PC-3 (cell line): ENCODE results near the gene MYO5C. TPM values are rescaled to one million over a fixed set of nuclear protein-coding genes. Genes with fewer than 3 reads are reported as not detected.

Source experiments
- ATAC-seq: fragments of 200-7000 bp; cut with Tn5 transposase; 2 replicates; pipeline ENCODE4 v1.9.1; 2020; ENCODE audit warnings: mild to moderate bottlenecking, moderate library complexity
- BruUV-seq: library from RNA; stranded (reverse); fragments of 400-500 nt; replicated peaks from 2 replicates; lab custom pipeline; 2021; lab: Mats Ljungman, UMichigan
- CTCF ChIA-PET: fragments of 300-600 bp; sonication (Branson Sonifier 250); formaldehyde crosslinking; loops from one replicate; lab custom pipeline; 2022; ENCODE audit warnings: antibody characterized with exemption; lab: Charles Lee
- POLR2A ChIA-PET: fragments of 300-600 bp; sonication (Branson Sonifier 250); formaldehyde crosslinking; loops from one replicate; lab custom pipeline; 2022; ENCODE audit warnings: antibody characterized with exemption; ENCODE audit not compliant: unreplicated experiment; lab: Charles Lee
- DNase-seq: peaks from one replicate; pipeline ENCODE4 v3.0.0-alpha.2; 2015
- H2AFZ ChIP-seq: fragments of 300-600 bp; sonication (generic); 2 replicates; pipeline ENCODE4 v1.6.0; 2016; ENCODE audit warnings: antibody characterized with exemption, low read length
- H3F3A ChIP-seq: fragments of 300-600 bp; sonication (generic); one replicate; pipeline ENCODE4 v1.6.0; 2017; ENCODE audit warnings: antibody characterized with exemption, low read length, control low read depth, mild to moderate bottlenecking; ENCODE audit not compliant: unreplicated experiment
- H3K27ac ChIP-seq: fragments of 300-600 bp; sonication (generic); 2 replicates; pipeline ENCODE4 v1.5.1; 2016; ENCODE audit warnings: mild to moderate bottlenecking, low read length
- H3K27me3 ChIP-seq: fragments of 300-600 bp; sonication (generic); 2 replicates; pipeline ENCODE4 v1.6.1; 2016; ENCODE audit warnings: low read length, mixed read lengths
- H3K36me3 ChIP-seq: fragments of 300-600 bp; sonication (generic); 2 replicates; pipeline ENCODE4 v1.6.1; 2016; ENCODE audit warnings: low read depth, mixed run types, low read length, mixed read lengths
- H3K4me1 ChIP-seq: fragments of 300-600 bp; sonication (generic); 2 replicates; pipeline ENCODE4 v1.5.1; 2016; ENCODE audit warnings: low read length; ENCODE audit not compliant: insufficient read depth
- H3K4me2 ChIP-seq: fragments of 300-600 bp; sonication (generic); 2 replicates; pipeline ENCODE4 v1.6.0; 2016; ENCODE audit warnings: low read length
- H3K4me3 ChIP-seq: fragments of 300-600 bp; sonication (generic); 2 replicates; pipeline ENCODE4 v1.5.1; 2016; ENCODE audit warnings: mild to moderate bottlenecking, low read length, mixed read lengths
- H3K79me2 ChIP-seq: fragments of 300-600 bp; sonication (generic); 2 replicates; pipeline ENCODE4 v1.6.1; 2017; ENCODE audit warnings: low read length, mixed read lengths
- H3K9ac ChIP-seq: fragments of 300-600 bp; sonication (generic); 2 replicates; pipeline ENCODE4 v1.6.0; 2016; ENCODE audit warnings: mild to moderate bottlenecking, low read length
- H3K9me2 ChIP-seq: fragments of 300-600 bp; sonication (generic); replicated peaks from 2 replicates; pipeline ENCODE4 v1.6.1; 2016; ENCODE audit warnings: mixed run types, low read length, mixed read lengths
- H3K9me3 ChIP-seq: fragments of 300-600 bp; sonication (generic); 2 replicates; pipeline ENCODE4 v1.6.1; 2016; ENCODE audit warnings: low read length, mixed read lengths
- H4K20me1 ChIP-seq: fragments of 300-600 bp; sonication (generic); 2 replicates; pipeline ENCODE4 v1.6.1; 2016; ENCODE audit warnings: low read length, mixed read lengths
- CTCF ChIP-seq: fragments of 300-600 bp; sonication (generic); conservative IDR thresholded peaks from 2 replicates; pipeline ENCODE4 v1.5.1; 2017; ENCODE audit warnings: antibody characterized with exemption, low read depth, mild to moderate bottlenecking, low read length
- EZH2 ChIP-seq: fragments of 300-600 bp; sonication (generic); IDR thresholded peaks from one replicate; pipeline ENCODE4 v1.6.1; 2017; ENCODE audit warnings: antibody characterized with exemption, mild to moderate bottlenecking, low read length; ENCODE audit not compliant: unreplicated experiment
- EZH2phosphoT487 ChIP-seq: fragments of 300-600 bp; sonication (generic); IDR thresholded peaks from 2 replicates; pipeline ENCODE4 v1.6.1; 2018; ENCODE audit warnings: mild to moderate bottlenecking, antibody characterized with exemption, low read length, borderline replicate concordance
- intact Hi-C: fragments of 100-400 bp; cut with micrococcal nuclease; formaldehyde crosslinking; loops from 2 replicates; pipeline ENCODE4 v1.9.0; 2023
- total RNA-seq: library from RNA; depleted of rRNA; stranded (reverse); fragments of >200 nt; gene quantifications from 2 replicates; pipeline ENCODE4 v1.2.3, GENCODE V29; 2014

MYO5C gene
- total RNA-seq, 1 experiment from 2014 or later: 17.7 TPM

GRCh38 chr15:52236013-52236412, 59.6 kb downstream of the MYO5C start:
- BruUV-seq: no TSS peak
- ATAC-seq: no peak
- H3K9me3 ChIP-seq: no peaks in the 10 kb centered on the region
- H3K27me3 ChIP-seq: no peaks in the 10 kb centered on the region
- no peak overlapping the region for H2AFZ ChIP-seq
- no peak overlapping the region for H3K4me3 ChIP-seq
- CTCF ChIA-PET: no interaction called here
- H3K4me2 ChIP-seq: no peak overlapping the region
- no peak for DNase-seq
- H3K79me2 ChIP-seq: no peaks in the 10 kb centered on the region
- H3K36me3 ChIP-seq: peaks cover 14% of the 10 kb centered on the region; the same call in 1 of the 2 replicates
- no peaks in the 10 kb centered on the region for H4K20me1 ChIP-seq
- H3K9me2 ChIP-seq: no peaks in the 10 kb centered on the region
- no peak overlapping the region for H3K27ac ChIP-seq
- H3K4me1 ChIP-seq: no peaks in the 10 kb centered on the region
- POLR2A ChIA-PET: no interaction called here
- H3K9ac ChIP-seq: no peak overlapping the region
- intact Hi-C loops: no loop called here
- TF ChIP-seq EZH2phosphoT487 (no peak), EZH2 (no peak), CTCF (no peak)
- H3F3A ChIP-seq: no peaks in the 10 kb centered on the region

GRCh38 chr15:52234596-52235541, 60.7 kb downstream of the MYO5C start:
- no peaks in the 10 kb centered on the region for H3F3A ChIP-seq
- no TSS peak for BruUV-seq
- H3K4me2 ChIP-seq: no peak overlapping the region
- no peaks in the 10 kb centered on the region for H3K4me1 ChIP-seq
- POLR2A ChIA-PET: no interaction called here
- no peak overlapping the region for H3K9ac ChIP-seq
- H4K20me1 ChIP-seq: no peaks in the 10 kb centered on the region
- H3K27me3 ChIP-seq: no peaks in the 10 kb centered on the region
- no peaks in the 10 kb centered on the region for H3K9me2 ChIP-seq
- H3K4me3 ChIP-seq: no peak overlapping the region
- no peaks in the 10 kb centered on the region for H3K9me3 ChIP-seq
- H2AFZ ChIP-seq: no peak overlapping the region
- no peaks in the 10 kb centered on the region for H3K79me2 ChIP-seq
- intact Hi-C loops: no loop called here
- ATAC-seq (no peak), DNase-seq (no peak)
- CTCF ChIA-PET: no interaction called here
- no peak for TF ChIP-seq EZH2
- no peak for TF ChIP-seq EZH2phosphoT487
- TF ChIP-seq CTCF: no peak
- no peak overlapping the region for H3K27ac ChIP-seq
- H3K36me3 ChIP-seq: peaks cover 14% of the 10 kb centered on the region; the same call in 1 of the 2 replicates

- ChIA-PET POLR2A (no interaction called here), CTCF (no interaction called here)
- Histone ChIP-seq H3K4me3 (no peak overlapping the region), H3K9ac (no peak overlapping the region), H3K9me2 (no peaks in the 10 kb centered on the region), H4K20me1 (no peaks in the 10 kb centered on the region), H3F3A (no peaks in the 10 kb centered on the region), H3K27ac (no peak overlapping the region), H3K4me2 (no peak overlapping the region), H3K4me1 (no peaks in the 10 kb centered on the region), H3K9me3 (no peaks in the 10 kb centered on the region), H2AFZ (no peak overlapping the region), H3K79me2 (no peaks in the 10 kb centered on the region), H3K27me3 (no peaks in the 10 kb centered on the region), H3K36me3 (peaks cover 15% of the 10 kb centered on the region; the same call in 1 of the 2 replicates)
- no peak for DNase-seq
- TF ChIP-seq CTCF (no peak), EZH2phosphoT487 (no peak), EZH2 (no peak)
- ATAC-seq: no peak
- BruUV-seq: no TSS peak
- intact Hi-C loops: no loop called here
These were observed 62.2 kb downstream of the MYO5C start for GRCh38 chr15:52233405-52233804.
